Body of pancreas (tissue), 4 donors: ENCODE results near the gene SLC1A2.

ENCODE experiments used
- CTCF ChIP-seq, 7 experiments: fragments of 450-650 bp in 4 of 7; fragments of 200-600 bp in 3 of 7; sonication (generic) in 3 of 7; IDR thresholded peaks; one replicate each; pipeline ENCODE4 v1.5.1; 2016 to 2019; ENCODE audit warnings: antibody characterized with exemption in 7 of 7
- POLR2A ChIP-seq, 3 donors: fragments of 450-650 bp; IDR thresholded peaks; one replicate each; pipeline ENCODE4 v1.6.1; 2016; ENCODE audit warnings: antibody characterized with exemption in 3 of 3, mild to moderate bottlenecking in 2 of 3

- TF ChIP-seq CTCF (IDR thresholded peaks at IDR 0.05) (no peak), POLR2A (IDR thresholded peaks at IDR 0.05) (no peak)
These were observed 70.3 kb downstream of the SLC1A2 start for GRCh38 chr11:35348898-35349687.
